Fibroblast of mammary gland (primary cell): Measurements from ENCODE around the gene THRB.

Source experiments
- DNase-seq: peaks from one replicate; pipeline ENCODE4 v3.0.0-alpha.2; 2010; ENCODE audit warnings: low read depth
- H3K4me3 ChIP-seq: 2 replicates; pipeline ENCODE4 v1.5.1; 2011; ENCODE audit warnings: low read depth, mild to moderate bottlenecking, low read length, moderate library complexity; ENCODE audit not compliant: control insufficient read depth
- TF ChIP-seq, protein P1 (sequence below): conservative IDR thresholded peaks from 2 replicates; pipeline ENCODE4 v1.5.1; 2011; ENCODE audit warnings: low read depth, low read length, inconsistent platforms; ENCODE audit not compliant: control insufficient read depth, insufficient read depth

THRB gene

DNA sequence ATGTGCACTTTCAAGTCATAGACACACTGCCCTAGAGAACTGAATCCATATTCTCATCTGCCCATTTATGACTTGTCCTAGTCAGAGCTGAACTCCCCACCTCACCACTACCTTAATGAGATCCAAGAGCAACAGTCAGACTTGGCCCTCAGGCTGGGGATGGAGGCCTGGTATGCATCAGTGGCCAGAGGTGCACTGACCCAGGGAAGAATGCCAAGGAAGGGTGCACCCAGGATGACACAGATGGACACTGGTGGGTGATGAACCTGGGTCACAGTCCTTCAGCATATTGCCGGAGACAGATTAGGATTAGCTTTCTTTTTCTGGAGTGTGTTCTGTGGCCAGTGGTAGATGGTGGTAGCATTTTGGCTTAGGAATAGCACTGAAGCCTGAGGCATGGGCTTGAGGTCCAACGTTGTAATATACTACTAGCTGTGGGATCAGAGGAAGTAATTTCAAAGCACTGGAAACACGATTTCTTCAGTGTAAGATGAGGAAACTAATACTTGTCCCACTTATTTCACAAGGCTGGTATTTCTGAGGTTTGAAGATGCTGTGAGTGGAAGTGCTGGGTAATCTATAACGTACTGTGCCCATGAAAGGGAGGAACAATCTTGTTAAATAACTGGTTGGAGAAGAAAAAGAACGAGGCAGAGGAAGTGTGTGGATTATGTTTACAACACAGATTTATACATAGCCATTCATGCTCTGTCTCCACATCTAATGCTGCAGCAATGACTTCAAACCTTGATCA is 265.0 kb downstream of the THRB start:
- H3K4me3 ChIP-seq = no peak overlapping the region
- DNase-seq = no peak
- TF ChIP-seq, protein P1, sequence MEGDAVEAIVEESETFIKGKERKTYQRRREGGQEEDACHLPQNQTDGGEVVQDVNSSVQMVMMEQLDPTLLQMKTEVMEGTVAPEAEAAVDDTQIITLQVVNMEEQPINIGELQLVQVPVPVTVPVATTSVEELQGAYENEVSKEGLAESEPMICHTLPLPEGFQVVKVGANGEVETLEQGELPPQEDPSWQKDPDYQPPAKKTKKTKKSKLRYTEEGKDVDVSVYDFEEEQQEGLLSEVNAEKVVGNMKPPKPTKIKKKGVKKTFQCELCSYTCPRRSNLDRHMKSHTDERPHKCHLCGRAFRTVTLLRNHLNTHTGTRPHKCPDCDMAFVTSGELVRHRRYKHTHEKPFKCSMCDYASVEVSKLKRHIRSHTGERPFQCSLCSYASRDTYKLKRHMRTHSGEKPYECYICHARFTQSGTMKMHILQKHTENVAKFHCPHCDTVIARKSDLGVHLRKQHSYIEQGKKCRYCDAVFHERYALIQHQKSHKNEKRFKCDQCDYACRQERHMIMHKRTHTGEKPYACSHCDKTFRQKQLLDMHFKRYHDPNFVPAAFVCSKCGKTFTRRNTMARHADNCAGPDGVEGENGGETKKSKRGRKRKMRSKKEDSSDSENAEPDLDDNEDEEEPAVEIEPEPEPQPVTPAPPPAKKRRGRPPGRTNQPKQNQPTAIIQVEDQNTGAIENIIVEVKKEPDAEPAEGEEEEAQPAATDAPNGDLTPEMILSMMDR = no peak

DNA sequence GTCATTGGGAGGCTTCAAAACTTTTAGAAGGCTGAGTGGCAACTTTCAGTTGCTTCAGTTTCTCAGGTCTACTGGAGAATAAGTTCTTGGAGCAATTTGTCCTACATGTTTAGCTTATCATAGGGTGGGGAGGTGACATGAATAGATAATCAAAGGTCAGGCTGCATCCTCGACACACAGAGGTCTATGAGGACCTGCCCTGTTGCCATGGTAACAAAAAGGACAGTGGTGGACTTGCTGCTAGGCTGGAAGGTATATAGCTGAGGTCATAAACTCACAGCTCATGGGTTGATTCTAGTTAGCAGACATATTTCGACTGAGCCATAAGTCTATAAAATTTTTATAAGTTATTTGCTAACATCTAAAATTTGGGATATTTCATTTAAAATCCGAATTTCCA is 267.0 kb downstream of the THRB start:
- TF ChIP-seq, protein P1 = no peak
- DNase-seq = no peak

DNA sequence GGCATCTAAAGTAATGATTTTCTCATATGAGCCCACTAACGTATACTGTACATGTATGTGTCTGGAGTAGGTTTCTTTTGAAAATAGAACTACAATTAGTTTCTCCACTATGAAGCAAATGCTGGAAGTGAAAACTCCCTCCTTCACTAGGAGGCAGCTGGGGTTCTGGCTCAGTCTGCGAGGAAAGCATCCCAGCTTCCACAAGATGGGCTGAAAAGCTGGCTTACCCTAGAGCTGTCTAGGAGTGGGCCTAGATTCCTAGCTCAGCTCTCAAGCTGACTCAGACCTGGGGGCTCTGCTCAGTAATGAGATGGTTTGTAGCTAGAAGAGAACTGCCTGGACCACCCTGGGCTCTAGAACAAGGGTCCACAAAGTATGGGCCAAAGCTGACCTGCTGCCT is 268.3 kb downstream of the THRB start:
- DNase-seq = no peak
- H3K4me3 ChIP-seq = no peak overlapping the region
- TF ChIP-seq, protein P1 = no peak

More for the DNA sequence above, 267.0 kb downstream of the THRB start:
- H3K4me3 ChIP-seq = no peak overlapping the region

DNA sequence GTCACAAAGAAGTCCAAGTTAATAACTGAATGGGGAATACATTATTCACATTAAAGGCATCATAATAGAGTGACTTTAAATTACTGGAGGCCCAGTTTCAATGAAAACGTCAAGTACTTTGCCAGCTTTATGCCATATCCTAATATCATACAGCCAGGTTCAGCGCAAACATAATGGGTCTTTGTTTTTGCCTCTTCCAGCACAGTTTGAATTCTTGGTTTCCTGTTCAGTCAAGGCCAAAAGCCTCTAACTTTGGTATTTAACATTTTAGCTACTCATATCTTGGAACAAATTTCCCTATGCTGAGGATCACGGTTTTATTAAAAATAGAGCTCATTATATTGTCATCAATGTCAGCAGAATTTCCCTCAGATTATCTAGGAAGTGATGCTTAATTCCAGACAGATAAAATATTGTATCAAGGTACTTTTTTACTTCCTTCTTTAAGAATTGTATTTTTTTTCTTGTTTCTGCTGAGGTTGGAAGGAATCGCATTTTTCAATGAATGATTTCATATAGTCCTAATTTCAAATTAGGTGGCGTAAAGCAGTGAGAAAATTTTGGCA is 269.2 kb downstream of the THRB start:
- H3K4me3 ChIP-seq = no peak overlapping the region
- TF ChIP-seq, protein P1 = no peak
- DNase-seq = no peak

DNA sequence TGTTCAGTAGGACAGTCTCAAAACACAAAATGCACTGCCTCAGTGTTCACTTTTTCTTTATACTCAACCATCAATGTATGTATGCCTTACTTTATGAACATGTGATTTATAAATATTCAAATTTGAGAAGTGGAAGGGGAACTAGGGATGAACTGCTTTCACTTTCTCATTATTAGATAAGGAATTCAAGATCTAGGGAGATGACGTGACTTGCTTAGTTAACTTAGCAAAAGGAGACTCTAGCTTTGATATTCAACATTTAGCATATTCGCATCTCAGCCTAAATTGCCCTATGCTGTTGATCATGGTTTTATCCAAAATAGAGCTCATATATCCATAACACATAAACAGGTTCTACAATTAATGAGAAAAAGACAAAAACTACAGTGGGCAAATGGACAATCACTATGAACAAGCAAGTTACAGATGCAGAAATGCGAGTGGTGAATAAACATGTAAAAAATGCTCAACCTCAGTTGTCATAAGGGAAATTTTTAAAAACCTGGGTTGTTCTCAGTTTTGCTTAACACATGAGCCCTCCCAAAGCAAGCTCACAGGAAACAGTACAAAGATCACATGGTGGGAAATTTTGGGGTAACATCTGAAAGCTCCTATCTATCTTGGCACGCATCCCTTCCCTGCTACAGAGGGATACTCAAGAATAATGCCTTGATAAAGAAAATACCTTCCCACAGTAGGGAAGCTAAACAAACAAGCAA is 269.8 kb downstream of the THRB start:
- no peak for DNase-seq
- no peak overlapping the region for H3K4me3 ChIP-seq

DNA sequence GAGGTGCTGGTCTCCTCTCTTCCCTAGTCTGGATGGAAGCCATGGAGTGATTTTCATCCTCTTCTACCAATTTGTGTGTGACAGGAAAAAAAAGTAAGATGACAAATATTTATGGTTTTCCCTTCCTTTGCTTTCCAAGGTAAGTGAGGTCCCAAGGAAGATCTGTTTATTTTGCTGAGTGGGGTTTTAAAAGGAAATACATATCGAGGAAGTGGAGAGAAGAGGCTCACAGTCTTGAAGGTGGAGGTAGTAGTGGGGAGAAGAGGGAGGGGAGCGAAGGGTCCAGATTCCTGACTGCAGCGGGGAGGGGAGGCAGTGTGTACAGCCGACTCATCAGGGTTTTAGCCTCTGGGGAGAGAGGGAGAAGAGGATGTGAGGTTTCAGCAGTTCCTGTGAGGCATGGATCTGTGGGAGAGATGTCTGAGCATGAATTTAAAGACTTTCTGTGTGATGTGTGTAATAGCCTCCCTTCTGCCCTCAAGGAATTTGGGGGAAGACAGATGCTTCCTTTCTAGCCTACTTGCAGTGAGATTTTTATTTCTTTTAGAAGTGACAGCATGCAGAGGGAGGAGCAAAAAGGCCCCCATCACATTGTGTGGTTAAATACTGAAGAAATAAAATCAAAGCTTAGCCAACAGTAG is 272.4 kb downstream of the THRB start:
- TF ChIP-seq, protein P1 = no peak
- no peak for DNase-seq
- H3K4me3 ChIP-seq = no peak overlapping the region

More for the DNA sequence above, 269.8 kb downstream of the THRB start:
- TF ChIP-seq, protein P1 = no peak
